K562 (cell line): ENCODE data around the gene TRIM69. TPM values are rescaled to one million over a fixed set of nuclear protein-coding genes. Genes with fewer than 3 reads are reported as not detected.

Experiments used
- CAMTA2 ChIP-seq: fragments of 250-450 bp; sonication (Bioruptor Pico); conservative IDR thresholded peaks from 2 replicates; pipeline ENCODE4 v1.5.1; 2022
- FOS ChIP-seq: IDR thresholded peaks from 3 replicates; pipeline ENCODE4 v1.6.1; 2011; ENCODE audit not compliant: insufficient read length; ENCODE audit errors: extremely low read depth
- FOXK1 ChIP-seq: sonication (generic); formaldehyde crosslinking; IDR thresholded peaks from 2 replicates; pipeline ENCODE4 v1.8.0; 2022; ENCODE audit warnings: missing genetic modification reagents, mild to moderate bottlenecking, borderline replicate concordance
- HES1 ChIP-seq: fragments of 450-650 bp; IDR thresholded peaks from 2 replicates; pipeline ENCODE4 v1.6.1; 2016; ENCODE audit warnings: low read depth, mild to moderate bottlenecking, moderate library complexity
- KDM1A ChIP-seq, 2 experiments: fragments of 450-650 bp; IDR thresholded peaks; 2 replicates each; pipeline ENCODE4 v1.6.1; 2016; ENCODE audit warnings: mild to moderate bottlenecking in 2 of 2
- PRDM10 ChIP-seq: fragments of 450-650 bp; IDR thresholded peaks from 2 replicates; pipeline ENCODE4 v1.6.1; 2018; ENCODE audit not compliant: partially characterized antibody
- RBM14 ChIP-seq: fragments of 200-400 bp; formaldehyde crosslinking; IDR thresholded peaks from 2 replicates; pipeline ENCODE4 v1.6.1; 2018; ENCODE audit warnings: low read depth, mild to moderate bottlenecking, low read length, moderate library complexity, borderline replicate concordance; ENCODE audit not compliant: insufficient read depth
- SMAD2 ChIP-seq: fragments of 150-350 bp; IDR thresholded peaks from 2 replicates; pipeline ENCODE4 v1.6.1; 2014; ENCODE audit warnings: low read depth, mild to moderate bottlenecking, low read length
- SMC3 ChIP-seq: conservative IDR thresholded peaks from 2 replicates; pipeline ENCODE4 v1.6.1; 2011; ENCODE audit warnings: low read depth, low read length, improper control_type of control experiment; ENCODE audit not compliant: insufficient read depth
- SPI1 ChIP-seq: IDR thresholded peaks from 2 replicates; pipeline ENCODE4 v1.6.1; 2011; ENCODE audit warnings: low read depth, low read length, control low read depth, borderline replicate concordance
- SREBF1 ChIP-seq: fragments of 150-350 bp; IDR thresholded peaks from 2 replicates; pipeline ENCODE4 v1.6.1; 2014; ENCODE audit warnings: antibody characterized with exemption, low read depth, low read length, borderline replicate concordance
- USF2 ChIP-seq: sonication (generic); formaldehyde crosslinking; IDR thresholded peaks from 2 replicates; pipeline ENCODE4 v1.5.0; 2020; ENCODE audit warnings: missing genetic modification reagents
- ZFP1 ChIP-seq: fragments of 450-650 bp; formaldehyde crosslinking; IDR thresholded peaks from 2 replicates; pipeline ENCODE4 v1.4.0; 2020; ENCODE audit warnings: mild to moderate bottlenecking, mixed read lengths
- ZNF347 ChIP-seq: fragments of 450-650 bp; formaldehyde crosslinking; IDR thresholded peaks from 2 replicates; pipeline ENCODE4 v1.4.0; 2020; ENCODE audit warnings: low read depth, mild to moderate bottlenecking, moderate library complexity
- ZNF696 ChIP-seq: fragments of 250-450 bp; sonication (Bioruptor Pico); conservative IDR thresholded peaks from 2 replicates; pipeline ENCODE4 v1.4.0; 2020; ENCODE audit warnings: mild to moderate bottlenecking, moderate library complexity
- ZNF707 ChIP-seq: fragments of 250-450 bp; sonication (Bioruptor Pico); conservative IDR thresholded peaks from 2 replicates; pipeline ENCODE4 v1.8.0; 2022; ENCODE audit warnings: inconsistent platforms, mild to moderate bottlenecking, moderate library complexity
- ZNF717 ChIP-seq: fragments of 250-450 bp; sonication (Bioruptor Pico); IDR thresholded peaks from 2 replicates; pipeline ENCODE4 v1.5.0; 2021
- ZNF75A ChIP-seq: fragments of 450-650 bp; formaldehyde crosslinking; IDR thresholded peaks from 2 replicates; pipeline ENCODE4 v1.4.0; 2020; ENCODE audit warnings: mild to moderate bottlenecking
- ZNF778 ChIP-seq: fragments of 450-650 bp; formaldehyde crosslinking; IDR thresholded peaks from 2 replicates; pipeline ENCODE4 v1.4.0; 2020; ENCODE audit warnings: mild to moderate bottlenecking, moderate library complexity
- ZNF785 ChIP-seq: fragments of 250-450 bp; sonication (Bioruptor Pico); IDR thresholded peaks from 2 replicates; pipeline ENCODE4 v1.4.0; 2020; ENCODE audit warnings: mild to moderate bottlenecking
- polyA plus RNA-seq, 8 experiments: library from polyadenylated mRNA; depleted of rRNA in 4 of 8; stranded (reverse) in 5 of 8; unstranded in 3 of 8; fragments of >200 nt; fragmentation: Nextera tagmentation in 2 of 8; fragmentation: Illumina TruSeq in 1 of 8; extraction: Ambion mirVana in 2 of 8; extraction: Trizol in 1 of 8; gene quantifications; 2 replicates each; pipeline versions ENCODE4 v1.2.1 to v1.2.3, GENCODE V29; 2011 to 2014; ENCODE audit warnings: inconsistent platforms in 1 of 8, missing spikeins in 1 of 8
- total RNA-seq, 7 experiments: library from RNA; depleted of rRNA in 6 of 7; stranded (reverse); fragments of >200 nt in 6 of 7; fragmentation: Illumina TruSeq in 2 of 7; extraction: Trizol in 2 of 7; gene quantifications; 2 replicates each; pipeline versions ENCODE4 v1.2.1 to v1.2.3, GENCODE V29; 2011 to 2021; ENCODE audit warnings: low replicate concordance in 1 of 7

Gene TRIM69
- total and polyA plus RNA-seq, 9 of the 15 experiments (the other 6 are each of a cell fraction or from before 2014, with no cell fraction given): 1.0 to 4.3 (median 2.3) TPM

- peak; percentile 57 for TF ChIP-seq PRDM10
- no peak for TF ChIP-seq ZNF696 (CRISPR knock-in tag)
- no peak for TF ChIP-seq ZNF717 (CRISPR knock-in tag)
- no peak for TF ChIP-seq ZNF347 (CRISPR knock-in tag)
- no peak for TF ChIP-seq HES1
- no peak for TF ChIP-seq ZNF75A (CRISPR knock-in tag)
- TF ChIP-seq SREBF1: no peak
- no peak for TF ChIP-seq USF2
- TF ChIP-seq FOXK1 (CRISPR knock-in tag): no peak
- TF ChIP-seq KDM1A (IDR thresholded peaks at IDR 0.05): no peak
- TF ChIP-seq FOS: no peak
- TF ChIP-seq ZFP1: no peak
- TF ChIP-seq SPI1: no peak
- peak; percentile 44; the same call in 1 of the 2 replicates for TF ChIP-seq SMC3
- TF ChIP-seq CAMTA2 (CRISPR knock-in tag): no peak
- no peak for TF ChIP-seq ZNF778 (CRISPR knock-in tag)
- no peak for TF ChIP-seq SMAD2
- no peak for TF ChIP-seq RBM14
- no peak for TF ChIP-seq ZNF785 (CRISPR knock-in tag)
- no peak for TF ChIP-seq ZNF707
These were observed 23.0 kb upstream of the TRIM69 start (continued) for GRCh38 chr15:44713006-44713966.
